ENCODE data around the gene EID3. TPM values are rescaled to one million over a fixed set of nuclear protein-coding genes. Genes with fewer than 3 reads are reported as not detected.

EID3 gene
- total RNA-seq, 4 donors from 2014 or later: 6.4 to 10.7 (median 8.0) TPM

- no peak for TF ChIP-seq CTCF (IDR thresholded peaks at IDR 0.05; ENCODE audit: low read depth)
Observed at GRCh38 chr12:104339663-104340062, 36.1 kb downstream of the EID3 start.

DNA sequence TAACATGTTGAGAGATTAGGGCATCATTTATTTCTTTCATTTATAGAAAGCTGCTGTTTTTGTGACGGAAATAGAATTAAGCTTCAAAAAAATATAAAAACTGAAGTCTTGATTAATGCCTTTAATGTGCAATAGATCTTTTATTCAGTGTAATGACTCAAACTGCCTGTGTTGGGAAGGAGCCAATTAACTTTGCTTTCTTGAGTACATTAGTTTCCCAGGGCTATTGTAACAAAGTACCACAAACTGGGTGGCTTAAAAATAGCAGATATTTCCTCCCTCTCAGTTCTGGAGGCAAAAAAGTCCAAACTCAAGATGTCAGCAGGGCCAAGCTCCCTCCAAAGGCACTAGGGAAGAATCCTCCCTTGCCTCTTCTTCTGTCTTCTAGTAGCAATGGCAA lies 36.6 kb downstream of the EID3 start:
- no peak for TF ChIP-seq CTCF (IDR thresholded peaks at IDR 0.05; ENCODE audit: low read depth)

GRCh38 chr12:104340925-104341611 lies 37.5 kb downstream of the EID3 start:
- TF ChIP-seq CTCF (IDR thresholded peaks at IDR 0.05; ENCODE audit: low read depth): no peak

DNA sequence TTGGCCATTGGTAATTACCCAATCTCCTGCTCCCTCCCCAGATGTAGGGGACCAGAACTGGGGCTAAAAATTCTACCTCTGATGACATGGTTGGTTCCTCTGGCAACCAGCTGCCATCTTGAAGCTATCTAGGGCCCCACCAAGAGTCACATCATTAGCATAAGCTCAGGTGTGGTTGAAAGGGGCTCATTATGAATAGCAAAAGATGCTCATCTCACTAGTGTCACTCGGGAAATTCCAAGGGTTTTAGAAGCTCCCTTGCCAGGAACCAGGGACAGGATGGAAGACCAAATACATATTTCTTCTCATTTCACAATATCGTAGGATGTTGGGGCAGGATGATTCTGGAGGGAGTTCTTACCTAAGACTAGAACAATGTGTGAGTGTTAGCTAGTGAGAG lies 38.6 kb downstream of the EID3 start:
- TF ChIP-seq CTCF (IDR thresholded peaks at IDR 0.05; ENCODE audit: low read depth): no peak

GRCh38 chr12:104342635-104343249 lies 39.2 kb downstream of the EID3 start:
- no peak for TF ChIP-seq CTCF (IDR thresholded peaks at IDR 0.05; ENCODE audit: low read depth)

DNA sequence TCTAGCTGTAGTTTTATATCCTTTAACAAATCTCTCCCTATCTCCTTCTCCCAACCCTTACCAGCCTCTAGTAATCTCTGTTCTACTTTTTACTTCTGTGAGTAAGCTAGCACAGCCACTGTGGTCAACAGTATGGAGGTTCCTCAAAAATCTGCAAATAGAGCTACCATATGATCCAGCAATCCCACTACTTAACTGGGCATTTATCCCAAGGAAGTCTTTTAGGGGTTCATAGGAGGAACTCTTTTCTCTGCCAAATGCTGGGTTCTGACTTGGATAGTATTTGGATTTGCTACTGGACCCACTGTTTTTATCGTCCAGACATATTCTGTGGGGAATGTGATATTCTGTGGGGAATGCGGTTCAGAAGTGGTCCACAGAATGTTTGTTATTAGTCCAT lies 41.1 kb downstream of the EID3 start:
- TF ChIP-seq CTCF (IDR thresholded peaks at IDR 0.05; ENCODE audit: low read depth): no peak

DNA sequence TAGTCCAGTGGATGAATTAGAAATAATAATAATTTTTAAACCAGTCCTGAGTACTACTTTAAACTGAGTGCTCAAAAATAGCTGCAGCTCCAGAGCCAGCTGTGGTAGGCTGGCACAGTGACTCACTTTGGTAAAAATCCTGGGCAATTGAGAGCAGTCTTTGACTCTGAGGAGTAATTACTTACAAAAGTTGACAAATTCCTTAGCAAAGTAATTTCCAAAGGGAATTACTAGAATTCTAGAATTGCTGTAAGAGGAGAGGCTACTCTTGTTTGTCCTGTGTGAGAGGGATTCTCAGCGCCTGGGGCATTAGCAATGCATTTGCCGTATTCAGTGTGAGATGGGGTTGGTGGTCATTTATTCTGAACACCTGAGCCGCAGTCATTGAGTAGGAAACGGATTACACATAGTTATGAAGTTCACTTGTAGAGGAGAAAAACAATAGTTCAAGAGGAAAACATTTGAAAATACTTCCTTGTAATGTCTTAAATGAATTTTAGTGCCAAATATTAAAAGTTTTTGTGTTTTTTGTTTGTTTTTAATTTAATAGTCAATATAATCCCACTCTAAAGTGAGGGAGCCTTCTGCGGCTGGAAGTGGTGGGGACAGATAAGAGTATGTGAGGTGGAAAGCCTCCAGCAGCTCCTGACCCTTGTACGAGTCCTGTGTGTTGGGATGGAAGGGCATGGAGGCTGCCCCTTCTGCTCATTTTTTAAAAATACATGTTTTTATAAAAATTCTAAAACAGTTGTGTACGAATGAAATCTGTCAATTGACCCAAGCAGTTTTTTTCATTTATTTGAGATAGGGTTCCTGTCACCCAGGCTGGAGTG lies 41.9 kb downstream of the EID3 start:
- no peak for TF ChIP-seq CTCF (IDR thresholded peaks at IDR 0.05; ENCODE audit: low read depth)

All from subcutaneous adipose tissue (tissue), 4 donors.